Kidney tubule cell (primary cell): ENCODE measurements around the gene RALA.
A peak's percentile ranks its signal among the peaks of the same experiment; 100 is the strongest.

Source experiments
- DNase-seq: peaks from one replicate; pipeline ENCODE4 v3.0.0-alpha.2; 2018; ENCODE audit warnings: low spot score

Gene RALA, protein sequence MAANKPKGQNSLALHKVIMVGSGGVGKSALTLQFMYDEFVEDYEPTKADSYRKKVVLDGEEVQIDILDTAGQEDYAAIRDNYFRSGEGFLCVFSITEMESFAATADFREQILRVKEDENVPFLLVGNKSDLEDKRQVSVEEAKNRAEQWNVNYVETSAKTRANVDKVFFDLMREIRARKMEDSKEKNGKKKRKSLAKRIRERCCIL

DNA sequence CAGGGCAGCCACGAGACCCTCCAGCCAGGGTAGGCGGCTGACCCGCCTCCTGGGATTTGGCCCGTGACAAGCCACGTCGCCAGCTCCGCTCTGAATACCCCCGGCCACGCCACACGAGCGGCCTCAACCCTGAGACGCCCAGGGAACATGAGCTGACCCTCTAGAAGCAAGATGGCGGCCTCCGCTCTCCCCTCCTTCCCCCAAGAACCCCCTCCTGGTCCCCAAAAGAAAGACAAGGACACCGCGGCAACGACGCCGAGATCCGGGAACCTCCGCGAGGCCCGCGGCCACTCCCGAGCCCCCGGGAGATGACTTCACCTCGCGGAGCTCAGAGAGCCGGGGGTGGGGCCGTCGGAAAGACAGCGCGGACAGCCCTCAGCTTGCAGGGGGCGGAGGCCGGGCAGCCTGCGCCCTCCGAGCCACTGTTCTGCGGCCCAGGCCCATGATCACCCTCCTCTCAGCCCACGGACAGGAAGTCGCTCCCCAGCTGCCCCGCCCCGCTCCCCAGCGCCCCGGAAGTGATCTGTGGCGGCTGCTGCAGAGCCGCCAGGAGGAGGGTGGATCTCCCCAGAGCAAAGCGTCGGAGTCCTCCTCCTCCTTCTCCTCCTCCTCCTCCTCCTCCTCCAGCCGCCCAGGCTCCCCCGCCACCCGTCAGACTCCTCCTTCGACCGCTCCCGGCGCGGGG is at the start of gene RALA:
Gene RALA, plus strand, starts transcription at position 526 of the 685 bp plus-strand sequence. CDS start 63,096 bp downstream, outside the sequence.
- DNase-seq: peak; percentile 97

DNA sequence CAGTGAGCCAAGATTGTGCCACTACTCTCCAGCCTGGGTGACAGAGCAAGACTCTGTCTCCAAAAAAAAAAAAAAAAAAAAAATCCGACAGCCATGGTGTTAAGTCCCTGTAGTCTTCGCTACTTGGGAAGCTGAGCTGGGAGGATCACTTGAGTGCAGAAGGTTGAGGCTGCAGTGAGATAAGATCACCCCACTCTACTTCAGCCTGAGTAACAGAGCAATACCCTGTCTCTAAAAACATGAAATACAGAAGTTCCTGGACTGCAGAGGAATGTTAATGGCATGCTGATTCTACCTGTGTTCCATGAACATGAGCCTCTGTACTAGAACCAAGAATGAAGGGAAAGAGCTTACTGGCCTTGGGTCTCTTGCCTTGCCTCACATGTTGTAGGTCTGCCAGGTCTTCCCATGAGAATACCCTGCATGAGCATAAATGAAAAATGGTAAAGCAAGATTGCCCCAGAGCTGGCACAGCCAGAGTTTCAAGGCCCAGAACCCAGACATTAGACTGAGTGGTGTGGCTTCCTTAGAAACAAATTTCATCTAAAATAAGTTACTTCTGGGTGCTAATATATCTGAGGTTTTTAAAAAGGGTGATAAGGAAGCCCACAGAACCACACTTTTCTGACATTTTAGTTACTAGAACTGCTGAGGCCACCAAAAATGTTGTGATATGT is 48.6 kb upstream of the RALA start:
- no peak for DNase-seq

DNA sequence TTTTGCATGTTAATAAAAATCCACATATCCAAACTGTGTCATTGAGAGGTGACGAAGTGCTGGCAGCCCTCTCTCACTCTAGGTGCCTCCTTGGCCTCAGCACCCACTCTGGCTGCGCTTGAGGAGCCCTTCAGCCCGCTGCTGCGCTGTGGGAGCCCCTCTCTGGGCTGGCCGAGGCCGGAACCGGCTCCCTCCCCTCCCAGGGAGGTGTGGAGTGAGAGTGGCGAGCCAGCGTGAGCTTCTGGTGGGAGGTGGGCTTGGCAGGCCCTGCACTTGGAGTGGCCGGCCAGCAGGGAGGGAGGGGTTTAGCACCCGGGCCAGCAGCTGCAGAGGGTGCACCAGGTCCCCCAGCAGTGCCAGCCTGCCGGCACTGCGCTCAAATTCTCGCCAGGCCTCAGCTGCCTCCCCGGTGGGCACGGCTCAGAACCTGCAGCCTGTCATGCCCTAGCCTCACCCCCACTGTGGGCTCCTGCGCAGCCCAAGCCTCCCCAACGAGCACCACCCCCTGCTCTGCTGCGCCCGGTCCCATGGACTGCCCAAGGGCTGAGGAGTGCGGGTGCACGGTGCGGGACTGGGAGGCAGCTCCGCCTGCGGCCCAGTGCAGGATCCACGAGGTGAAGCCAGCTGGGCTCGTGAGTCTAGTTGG is 46.0 kb upstream of the RALA start:
- no peak for DNase-seq

GRCh38 chr7:39580149-39580874 is 43.1 kb upstream of the RALA start:
- peak; percentile 92 for DNase-seq

DNA sequence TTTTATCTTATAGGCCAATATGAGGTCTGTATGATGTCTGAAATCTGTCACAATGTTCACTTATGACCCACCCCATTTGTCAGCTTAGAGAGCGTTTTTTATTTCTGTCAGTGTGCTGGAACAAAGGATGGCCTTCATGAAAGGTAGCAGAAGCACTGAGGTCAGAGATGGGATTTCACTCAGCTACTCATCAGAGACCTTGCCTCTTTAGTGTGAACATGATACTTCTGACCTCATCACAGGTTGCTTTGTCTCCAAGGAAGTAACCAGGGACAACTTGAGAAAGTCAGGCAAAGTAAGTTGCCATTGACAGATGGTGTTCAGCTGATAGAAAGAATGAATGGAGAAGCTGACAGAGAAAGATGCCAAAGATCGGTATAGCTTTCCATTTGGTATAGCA is 40.8 kb upstream of the RALA start:
- DNase-seq: peak; percentile 24

- no peak for DNase-seq
These were observed 39.8 kb upstream of the RALA start for GRCh38 chr7:39583539-39583938.

- peak; percentile 64 for DNase-seq
These were observed 36.0 kb upstream of the RALA start for GRCh38 chr7:39587393-39587792.

DNA sequence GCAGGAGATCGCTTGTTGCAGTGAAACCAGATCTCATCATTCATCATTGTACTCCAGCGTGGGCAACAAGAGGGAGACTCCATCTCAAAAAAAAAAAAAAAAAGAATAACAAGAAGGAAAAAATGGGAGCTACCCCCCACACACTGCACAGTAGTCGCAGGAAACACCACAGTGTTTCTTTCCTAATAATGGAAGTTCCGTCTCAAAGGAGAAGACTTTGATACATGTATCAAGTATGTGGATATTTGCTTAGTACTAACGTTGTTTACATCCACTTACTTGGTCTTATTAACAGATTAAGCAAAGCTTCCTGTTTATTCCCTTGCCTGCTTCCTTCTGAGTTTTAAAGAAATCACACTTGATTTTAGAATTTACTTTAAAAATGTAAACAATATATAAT is 35.0 kb upstream of the RALA start:
- no peak for DNase-seq

DNA sequence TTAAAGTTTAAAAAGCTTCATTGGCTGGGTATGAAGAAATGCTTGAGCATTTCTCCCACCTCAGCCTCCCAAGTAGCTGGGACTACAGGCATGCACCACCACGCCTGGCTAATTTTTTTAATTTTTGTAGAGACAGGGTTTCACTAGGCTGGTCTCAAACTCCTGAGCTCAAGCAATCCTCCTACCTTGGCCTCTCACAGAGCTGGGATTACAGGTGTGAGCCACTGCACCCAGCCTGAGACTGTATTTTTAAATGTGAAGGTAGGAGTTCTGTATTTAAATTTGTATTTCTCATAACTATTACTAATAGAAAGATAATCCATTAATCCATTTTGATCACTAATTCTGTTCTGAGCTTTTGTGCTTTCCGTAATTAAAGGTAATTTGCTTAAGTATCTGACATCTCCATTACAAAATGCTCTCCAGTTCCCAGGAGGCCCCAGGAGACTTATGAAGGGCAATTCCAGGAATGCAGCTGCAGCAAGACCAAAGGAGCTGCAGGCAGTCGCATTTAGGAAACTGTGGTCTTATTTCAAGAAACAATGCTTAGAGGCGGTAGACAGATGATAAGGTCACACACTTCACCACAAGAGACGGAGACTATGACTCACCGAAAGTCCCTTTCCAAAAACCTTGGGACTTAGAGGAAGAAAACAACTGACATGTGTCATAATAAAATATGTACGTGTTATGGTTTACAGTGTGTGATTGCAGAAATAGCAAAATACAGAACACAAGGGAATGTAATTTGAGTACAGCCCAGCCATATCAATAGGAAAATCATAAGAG is 33.9 kb upstream of the RALA start:
- DNase-seq: peak; percentile 95

DNA sequence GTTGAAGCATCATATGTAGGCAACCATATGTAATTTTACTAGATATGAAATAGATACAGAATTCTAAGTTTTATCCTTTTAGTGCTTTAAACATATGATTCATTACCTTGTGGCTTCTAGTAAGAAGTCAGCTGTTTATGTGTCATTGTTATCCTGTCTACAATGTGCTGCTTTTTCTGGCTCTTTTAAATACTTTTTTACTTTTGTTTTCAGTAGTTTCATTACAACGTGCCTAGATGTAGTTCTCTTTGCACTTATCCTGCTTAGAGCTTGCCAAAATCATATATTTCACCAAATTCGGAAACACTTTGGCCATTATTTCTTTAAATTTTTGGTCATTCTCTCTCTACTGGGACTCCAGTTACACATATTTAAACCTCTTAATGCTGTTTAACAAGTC is 30.8 kb upstream of the RALA start:
- peak; percentile 75 for DNase-seq

DNA sequence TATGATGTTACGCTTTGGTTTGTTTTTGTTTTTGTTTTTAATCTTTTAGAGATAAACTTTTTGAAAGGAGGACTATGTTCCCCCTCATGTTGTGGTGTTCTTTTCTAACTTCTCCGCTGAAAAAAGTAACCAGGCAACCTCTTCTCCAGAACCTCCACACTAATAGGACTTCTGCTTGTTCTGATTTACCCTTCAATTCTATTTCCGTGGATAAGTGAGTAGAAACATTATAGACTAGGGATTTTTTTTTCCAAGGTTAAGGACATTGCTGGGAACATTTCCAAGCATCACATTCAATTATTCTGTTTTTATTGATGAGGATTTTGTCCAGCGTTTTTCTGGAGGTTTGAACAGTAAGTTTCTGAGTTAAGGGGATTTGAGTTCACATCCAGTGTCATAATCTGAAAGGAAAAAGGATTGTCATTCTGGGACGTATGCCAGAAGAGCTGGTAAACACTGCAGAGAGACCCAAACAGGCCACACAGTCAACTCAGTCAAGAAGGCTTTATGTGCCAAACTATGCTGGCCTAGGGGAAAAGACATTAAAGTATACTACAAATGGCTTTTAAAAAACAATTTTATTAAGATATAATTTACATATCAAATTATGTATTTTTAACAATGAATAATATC is 28.3 kb upstream of the RALA start:
- DNase-seq: no peak

DNA sequence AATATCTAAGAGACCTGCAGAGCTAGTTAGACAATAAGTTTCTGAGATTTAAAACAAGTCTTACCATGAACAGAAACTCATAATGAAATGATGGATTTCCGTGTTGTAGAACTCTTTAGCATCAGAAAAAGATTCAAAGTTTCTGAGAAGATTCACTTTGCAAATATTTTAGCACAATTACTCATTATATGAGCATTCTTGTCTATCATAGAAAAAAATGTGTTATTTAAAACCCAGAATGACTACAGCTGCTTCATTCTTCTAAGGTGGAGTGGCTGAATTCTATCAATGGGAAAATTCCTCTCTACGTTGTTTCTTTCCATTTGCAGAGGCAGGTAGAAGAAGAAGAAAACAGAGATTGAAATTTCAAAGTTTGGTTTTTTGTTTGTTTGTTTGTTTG is 21.0 kb upstream of the RALA start:
- DNase-seq: no peak

- no peak for DNase-seq
These were observed 19.4 kb upstream of the RALA start for GRCh38 chr7:39603924-39604323.

DNA sequence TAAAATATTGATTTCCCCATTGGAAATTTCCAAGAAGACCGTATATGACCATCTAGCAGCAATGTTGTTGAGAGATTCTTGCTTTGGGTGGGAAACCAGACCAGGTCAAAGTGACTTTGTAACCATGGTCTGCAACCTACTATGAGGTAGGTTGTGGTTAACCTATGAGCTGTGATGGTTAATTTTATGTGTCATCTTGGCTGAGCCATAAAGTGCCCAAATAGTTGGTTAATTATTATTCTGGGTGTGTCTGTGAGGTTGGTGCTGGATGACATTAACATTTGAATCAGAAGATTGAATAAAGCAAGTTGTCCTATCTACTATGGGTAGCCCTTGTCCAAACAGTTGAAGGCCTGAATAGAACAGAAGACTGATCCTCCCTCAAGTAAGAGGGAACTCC is 18.3 kb upstream of the RALA start:
- DNase-seq: peak; percentile 90

GRCh38 chr7:39606352-39606751 is 17.0 kb upstream of the RALA start:
- peak; percentile 30 for DNase-seq

DNA sequence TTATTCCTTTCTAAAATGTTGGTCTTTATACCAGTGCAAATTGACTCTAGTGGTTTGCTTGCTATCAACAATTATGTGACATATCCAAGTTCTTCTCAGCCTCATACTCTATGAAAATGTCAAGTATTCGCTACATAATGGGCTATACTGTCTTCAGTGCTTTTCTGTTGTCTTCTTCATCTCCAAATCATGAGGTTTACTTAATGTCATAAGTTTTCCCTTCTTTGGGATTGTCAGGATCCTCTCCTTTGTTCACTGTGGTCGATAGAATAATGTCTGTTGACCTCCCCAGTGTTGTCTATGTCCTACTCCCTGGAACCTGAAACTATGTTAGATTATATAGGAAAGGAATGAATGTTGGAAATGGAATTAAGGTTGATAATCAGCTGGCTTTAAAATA is 16.4 kb upstream of the RALA start:
- DNase-seq: no peak

DNA sequence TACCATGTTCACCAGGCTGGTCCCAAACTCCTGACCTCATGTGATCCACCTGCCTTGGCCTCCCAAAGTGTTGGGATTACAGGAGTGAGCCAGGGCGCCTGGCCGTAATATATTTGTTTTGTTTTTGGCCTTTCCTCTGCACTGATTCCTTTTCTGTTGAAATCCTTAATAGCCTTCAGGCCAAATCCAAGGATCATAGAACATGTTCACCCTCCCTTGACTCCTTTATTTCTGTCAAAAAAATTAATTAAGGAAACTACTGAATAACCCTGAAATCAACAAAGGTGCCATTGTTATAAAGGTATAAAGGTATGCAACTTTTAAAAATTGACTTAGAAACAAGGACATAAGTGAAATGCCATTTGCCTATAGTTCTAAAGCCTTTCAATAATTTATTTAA is 15.5 kb upstream of the RALA start:
- no peak for DNase-seq

- no peak for DNase-seq
These were observed 15.1 kb upstream of the RALA start for GRCh38 chr7:39608278-39608677.

- DNase-seq: peak; percentile 60
These were observed 14.0 kb upstream of the RALA start for GRCh38 chr7:39609113-39609934.

GRCh38 chr7:39609935-39610263 is 13.5 kb upstream of the RALA start:
- DNase-seq: no peak
